Endothelial cell (in vitro differentiated cells): ENCODE measurements around the gene GLIPR1. TPM values are rescaled to one million over a fixed set of nuclear protein-coding genes. Genes with fewer than 3 reads are reported as not detected.

Source experiments
- DNase-seq: peaks from one replicate; pipeline ENCODE4 v3.0.0; 2021; ENCODE audit warnings: low spot score
- H3K27ac Mint-ChIP-seq: one replicate; pipeline ENCODE4 v1.8.0; 2021; ENCODE audit warnings: mixed read lengths, inconsistent platforms; ENCODE audit not compliant: unreplicated experiment
- H3K27me3 Mint-ChIP-seq: one replicate; pipeline ENCODE4 v1.8.0; 2021; ENCODE audit warnings: mild to moderate bottlenecking, moderate library complexity, mixed read lengths, inconsistent platforms; ENCODE audit not compliant: unreplicated experiment
- H3K36me3 Mint-ChIP-seq: one replicate; pipeline ENCODE4 v1.8.0; 2021; ENCODE audit warnings: mild to moderate bottlenecking, low read depth, mixed read lengths, inconsistent platforms; ENCODE audit not compliant: unreplicated experiment
- H3K4me1 Mint-ChIP-seq: one replicate; pipeline ENCODE4 v1.8.0; 2021; ENCODE audit warnings: mild to moderate bottlenecking, mixed read lengths, inconsistent platforms; ENCODE audit not compliant: unreplicated experiment
- H3K4me3 Mint-ChIP-seq: one replicate; pipeline ENCODE4 v1.8.0; 2021; ENCODE audit warnings: mild to moderate bottlenecking, mixed read lengths, inconsistent platforms; ENCODE audit not compliant: unreplicated experiment
- H3K9me3 Mint-ChIP-seq: one replicate; pipeline ENCODE4 v1.8.0; 2021; ENCODE audit warnings: mixed read lengths, inconsistent platforms; ENCODE audit not compliant: unreplicated experiment
- total RNA-seq: library from RNA; stranded (reverse); fragmentation: NEBNext Ultra II Directional; extraction: Animal tissue kit (Norgen Biotek cat#: 25700); gene quantifications from one replicate; pipeline ENCODE4 v1.2.1, GENCODE V29; 2021; ENCODE audit not compliant: unreplicated experiment
- TF ChIP-seq, protein P1 (sequence below): fragments of 200-600 bp; sonication (generic); IDR thresholded peaks from one replicate; pipeline ENCODE4 v1.5.0; 2021; ENCODE audit warnings: antibody characterized with exemption; ENCODE audit not compliant: unreplicated experiment

GLIPR1 gene
- total RNA-seq, 1 donor from 2014 or later, result 0.38 TPM

DNA sequence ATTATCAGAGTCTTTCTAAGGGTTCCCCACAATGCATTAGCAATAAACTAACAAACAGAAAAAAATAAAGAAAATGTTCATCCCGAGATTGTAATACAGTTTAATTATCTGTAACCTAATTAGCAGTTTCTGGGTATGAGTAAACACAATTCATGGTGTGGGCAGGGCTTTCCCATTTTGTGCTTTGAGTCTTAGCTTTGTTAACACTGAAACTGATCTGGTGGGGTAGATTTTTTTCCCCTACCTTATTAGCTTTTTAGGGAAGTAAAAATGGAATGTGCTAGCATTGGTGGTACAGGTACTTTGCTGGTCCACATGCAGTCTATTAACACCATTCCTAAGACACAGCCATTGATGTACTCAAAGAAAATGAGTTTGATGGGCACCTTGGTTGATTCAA is 49.3 kb downstream of the GLIPR1 start:
- no peaks in the 10 kb centered on the region for H3K27me3 Mint-ChIP-seq
- no peak for DNase-seq

GRCh38 chr12:75533239-75533638 is 52.7 kb downstream of the GLIPR1 start:
- no peaks in the 10 kb centered on the region for H3K4me1 Mint-ChIP-seq
- no peak for DNase-seq
- TF ChIP-seq, protein P1, sequence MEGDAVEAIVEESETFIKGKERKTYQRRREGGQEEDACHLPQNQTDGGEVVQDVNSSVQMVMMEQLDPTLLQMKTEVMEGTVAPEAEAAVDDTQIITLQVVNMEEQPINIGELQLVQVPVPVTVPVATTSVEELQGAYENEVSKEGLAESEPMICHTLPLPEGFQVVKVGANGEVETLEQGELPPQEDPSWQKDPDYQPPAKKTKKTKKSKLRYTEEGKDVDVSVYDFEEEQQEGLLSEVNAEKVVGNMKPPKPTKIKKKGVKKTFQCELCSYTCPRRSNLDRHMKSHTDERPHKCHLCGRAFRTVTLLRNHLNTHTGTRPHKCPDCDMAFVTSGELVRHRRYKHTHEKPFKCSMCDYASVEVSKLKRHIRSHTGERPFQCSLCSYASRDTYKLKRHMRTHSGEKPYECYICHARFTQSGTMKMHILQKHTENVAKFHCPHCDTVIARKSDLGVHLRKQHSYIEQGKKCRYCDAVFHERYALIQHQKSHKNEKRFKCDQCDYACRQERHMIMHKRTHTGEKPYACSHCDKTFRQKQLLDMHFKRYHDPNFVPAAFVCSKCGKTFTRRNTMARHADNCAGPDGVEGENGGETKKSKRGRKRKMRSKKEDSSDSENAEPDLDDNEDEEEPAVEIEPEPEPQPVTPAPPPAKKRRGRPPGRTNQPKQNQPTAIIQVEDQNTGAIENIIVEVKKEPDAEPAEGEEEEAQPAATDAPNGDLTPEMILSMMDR, result no peak
- no peaks in the 10 kb centered on the region for H3K36me3 Mint-ChIP-seq
- H3K9me3 Mint-ChIP-seq, result no peaks in the 10 kb centered on the region
- H3K4me3 Mint-ChIP-seq, result no peak overlapping the region
- H3K27ac Mint-ChIP-seq, result no peak overlapping the region
- H3K27me3 Mint-ChIP-seq, result no peaks in the 10 kb centered on the region

More for the DNA sequence above, 49.3 kb downstream of the GLIPR1 start:
- Mint-ChIP-seq H3K27ac (no peak overlapping the region), H3K4me1 (no peaks in the 10 kb centered on the region), H3K36me3 (no peaks in the 10 kb centered on the region), H3K4me3 (no peak overlapping the region), H3K9me3 (no peaks in the 10 kb centered on the region)
- TF ChIP-seq, protein P1, result no peak

DNA sequence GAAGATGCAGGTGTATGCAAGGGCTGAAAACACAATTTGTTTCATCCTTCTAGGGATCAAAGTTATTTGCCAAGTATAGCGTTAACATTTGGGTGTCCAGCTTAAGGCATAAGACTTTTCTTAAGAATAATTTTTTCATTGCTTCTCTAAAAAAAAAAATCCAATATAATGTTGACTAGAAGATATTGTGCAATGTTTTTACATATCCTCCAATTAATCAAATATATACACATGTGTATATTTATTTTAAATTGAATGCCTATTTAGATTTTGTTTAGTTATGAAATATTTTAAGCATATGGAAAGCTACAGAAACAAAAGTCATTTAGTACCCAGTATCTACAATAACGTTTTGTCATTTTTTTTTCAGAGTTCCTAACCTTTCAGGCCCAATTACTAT is 59.3 kb downstream of the GLIPR1 start:
- TF ChIP-seq, protein P1, result no peak
- no peaks in the 10 kb centered on the region for H3K4me1 Mint-ChIP-seq
- H3K9me3 Mint-ChIP-seq, result no peaks in the 10 kb centered on the region
- H3K4me3 Mint-ChIP-seq, result no peak overlapping the region
- H3K36me3 Mint-ChIP-seq, result no peaks in the 10 kb centered on the region
- H3K27ac Mint-ChIP-seq, result no peak overlapping the region
- no peak for DNase-seq
- H3K27me3 Mint-ChIP-seq, result no peaks in the 10 kb centered on the region

DNA sequence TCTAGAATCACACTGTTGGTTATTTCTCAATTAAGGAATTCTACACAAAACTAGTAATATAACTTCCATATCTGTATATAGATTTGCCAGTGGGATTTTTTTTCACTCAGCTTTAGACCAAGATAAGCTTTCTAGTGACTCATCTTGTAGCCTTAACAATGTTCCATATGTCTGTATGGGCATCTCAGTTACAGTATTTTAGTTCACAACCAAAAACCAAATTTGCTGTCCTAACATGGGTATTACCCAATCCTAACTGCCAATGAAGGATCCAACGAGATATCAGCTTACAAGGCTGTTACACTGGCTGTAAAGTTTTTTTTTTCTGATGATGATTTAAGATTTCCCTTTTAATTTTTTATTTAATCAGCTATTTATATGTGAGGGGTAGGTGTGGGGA is 62.4 kb downstream of the GLIPR1 start:
- no peak for DNase-seq
- Mint-ChIP-seq H3K36me3 (no peaks in the 10 kb centered on the region), H3K9me3 (no peaks in the 10 kb centered on the region), H3K4me3 (no peak overlapping the region), H3K27me3 (no peaks in the 10 kb centered on the region), H3K27ac (no peak overlapping the region), H3K4me1 (no peaks in the 10 kb centered on the region)
- TF ChIP-seq, protein P1, result no peak

GRCh38 chr12:75543529-75543928 is 63.0 kb downstream of the GLIPR1 start:
- Mint-ChIP-seq H3K27me3 (no peaks in the 10 kb centered on the region), H3K4me3 (no peak overlapping the region), H3K9me3 (no peaks in the 10 kb centered on the region), H3K27ac (no peak overlapping the region), H3K4me1 (no peaks in the 10 kb centered on the region), H3K36me3 (no peaks in the 10 kb centered on the region)
- no peak for DNase-seq
- TF ChIP-seq, protein P1, result no peak
